IMR-90 (cell line): ENCODE data around the gene GJB4. TPM values are rescaled to one million over a fixed set of nuclear protein-coding genes. Genes with fewer than 3 reads are reported as not detected.

Experiments used
- ATAC-seq: fragments of 200-7000 bp; cut with Tn5 transposase; 2 replicates; pipeline ENCODE4 v1.9.1; 2020; ENCODE audit warnings: low read depth, mild to moderate bottlenecking, moderate library complexity
- BruUV-seq: library from RNA; stranded (reverse); fragments of 400-500 nt; replicated peaks from 2 replicates; lab custom pipeline; 2021; lab: Mats Ljungman, UMichigan
- CTCF ChIA-PET: fragments of 300-600 bp; formaldehyde crosslinking; extraction: SDS; loops from one replicate; lab custom pipeline; 2021; ENCODE audit warnings: antibody characterized with exemption; lab: Yijun Ruan, JAX
- POLR2A ChIA-PET: fragments of 300-600 bp; sonication (Branson Sonifier 250); formaldehyde crosslinking; loops from one replicate; lab custom pipeline; 2022; ENCODE audit warnings: antibody characterized with exemption; ENCODE audit not compliant: unreplicated experiment; lab: Charles Lee
- DNase-seq: peaks from one replicate; pipeline ENCODE4 v3.0.0; 2013
- H2AFZ ChIP-seq: replicated peaks from 2 replicates; pipeline ENCODE3; 2013; ENCODE audit warnings: low read length, mild to moderate bottlenecking; ENCODE audit not compliant: poor library complexity
- H2AK5ac ChIP-seq: 2 replicates; pipeline ENCODE4 v1.6.1; 2013; ENCODE audit warnings: low read depth, low read length, inconsistent platforms
- H2AK9ac ChIP-seq: replicated peaks from 2 replicates; pipeline ENCODE3; 2013; ENCODE audit warnings: mild to moderate bottlenecking, low read depth, low read length, moderate library complexity; ENCODE audit not compliant: poor library complexity
- H2BK120ac ChIP-seq: 2 replicates; pipeline ENCODE4 v1.6.1; 2013; ENCODE audit warnings: low read depth, low read length, inconsistent platforms
- H2BK15ac ChIP-seq: 3 replicates; pipeline ENCODE4 v1.6.1; 2013; ENCODE audit warnings: low read depth, low read length, inconsistent platforms
- H2BK20ac ChIP-seq: 2 replicates; pipeline ENCODE4 v1.6.1; 2013; ENCODE audit warnings: low read depth, mild to moderate bottlenecking, inconsistent platforms, low read length, moderate library complexity
- H2BK5ac ChIP-seq: 2 replicates; pipeline ENCODE4 v1.6.1; 2013; ENCODE audit warnings: mild to moderate bottlenecking, low read depth, low read length, inconsistent platforms; ENCODE audit not compliant: poor library complexity, severe bottlenecking
- H3K14ac ChIP-seq: replicated peaks from 2 replicates; pipeline ENCODE4 v1.6.1; 2013; ENCODE audit warnings: low read depth, low read length, inconsistent platforms
- H3K18ac ChIP-seq: 2 replicates; pipeline ENCODE4 v1.6.1; 2013; ENCODE audit warnings: low read depth, low read length, control low read depth
- H3K23ac ChIP-seq: 2 replicates; pipeline ENCODE4 v1.6.1; 2013; ENCODE audit warnings: low read depth, low read length, inconsistent platforms
- H3K27ac ChIP-seq: 2 replicates; pipeline ENCODE4 v1.5.1; 2013; ENCODE audit warnings: mild to moderate bottlenecking, control low read depth, low read length; ENCODE audit not compliant: insufficient read depth
- H3K27me3 ChIP-seq: 2 replicates; pipeline ENCODE4 v1.6.1; 2013; ENCODE audit warnings: low read length; ENCODE audit not compliant: control insufficient read depth, insufficient read depth
- H3K36me3 ChIP-seq: 2 replicates; pipeline ENCODE4 v1.6.1; 2013; ENCODE audit warnings: low read length, mixed read lengths; ENCODE audit not compliant: control insufficient read depth, insufficient read depth
- H3K4ac ChIP-seq: 2 replicates; pipeline ENCODE4 v1.6.1; 2013; ENCODE audit warnings: low read depth, low read length, inconsistent platforms
- H3K4me1 ChIP-seq: 2 replicates; pipeline ENCODE4 v1.6.1; 2013; ENCODE audit warnings: low read length, mixed read lengths; ENCODE audit not compliant: control insufficient read depth, insufficient read depth
- H3K4me2 ChIP-seq: 2 replicates; pipeline ENCODE4 v1.6.1; 2013; ENCODE audit warnings: low read depth, mild to moderate bottlenecking, control low read depth, low read length, moderate library complexity
- H3K4me3 ChIP-seq: 2 replicates; pipeline ENCODE4 v1.5.1; 2013; ENCODE audit warnings: low read depth, mild to moderate bottlenecking, control low read depth, low read length, moderate library complexity; ENCODE audit not compliant: insufficient read depth
- H3K56ac ChIP-seq: 2 replicates; pipeline ENCODE4 v1.6.1; 2013; ENCODE audit warnings: low read length, inconsistent platforms; ENCODE audit not compliant: insufficient read depth; ENCODE audit errors: extremely low read depth
- H3K79me1 ChIP-seq, 2 experiments: 2 replicates each; pipeline ENCODE4 v1.6.1; 2013; ENCODE audit warnings: low read length in 2 of 2, inconsistent platforms in 1 of 2, low read depth in 1 of 2
- H3K9ac ChIP-seq: 2 replicates; pipeline ENCODE4 v1.6.1; 2013; ENCODE audit warnings: low read depth, low read length, control low read depth
- H3K9me1 ChIP-seq: 2 replicates; pipeline ENCODE4 v1.6.1; 2013; ENCODE audit warnings: low read length, inconsistent platforms; ENCODE audit not compliant: insufficient read depth
- H3K9me3 ChIP-seq: 2 replicates; pipeline ENCODE4 v1.6.1; 2013; ENCODE audit warnings: low read length; ENCODE audit not compliant: control insufficient read depth, insufficient read depth
- H4K20me1 ChIP-seq: 2 replicates; pipeline ENCODE4 v1.6.1; 2013; ENCODE audit warnings: low read length, inconsistent platforms; ENCODE audit not compliant: insufficient read depth
- H4K5ac ChIP-seq: 2 replicates; pipeline ENCODE4 v1.6.1; 2013; ENCODE audit warnings: mild to moderate bottlenecking, low read depth, low read length, control low read depth
- H4K8ac ChIP-seq, 2 experiments: 2 replicates each; pipeline ENCODE4 v1.6.1; 2013; ENCODE audit warnings: low read depth in 2 of 2, low read length in 2 of 2, control low read depth in 1 of 2, inconsistent platforms in 1 of 2
- H4K91ac ChIP-seq: 2 replicates; pipeline ENCODE4 v1.6.1; 2013; ENCODE audit warnings: low read depth, low read length, inconsistent platforms; ENCODE audit not compliant: insufficient read depth
- CEBPB ChIP-seq: IDR thresholded peaks from 2 replicates; pipeline ENCODE4 v1.6.1; 2012; ENCODE audit warnings: low read depth, low read length, improper control_type of control experiment
- CHD1 ChIP-seq: IDR thresholded peaks from 2 replicates; pipeline ENCODE4 v1.6.1; 2012; ENCODE audit warnings: low read depth, low read length, improper control_type of control experiment
- ELK1 ChIP-seq: fragments of 150-350 bp; IDR thresholded peaks from 2 replicates; pipeline ENCODE4 v1.6.1; 2016; ENCODE audit warnings: low read depth, mild to moderate bottlenecking, low read length, moderate library complexity, borderline replicate concordance
- MAFK ChIP-seq: IDR thresholded peaks from 2 replicates; pipeline ENCODE4 v1.6.1; 2012; ENCODE audit warnings: low read depth, low read length, improper control_type of control experiment
- WGBS, 2 experiments: methylation state at CpG; one replicate each; pipeline versions ENCODE4 v1.1.5 to v1.1.7; 2013; ENCODE audit warnings: missing lambda C conversion rate in 2 of 2; ENCODE audit not compliant: insufficient read length in 1 of 2; ENCODE audit errors: extremely low coverage in 2 of 2; 5-methylcytosine and 5-hydroxymethylcytosine counted together
- dilution Hi-C: fragments of 300-500 bp; cut with HindIII; formaldehyde crosslinking; loops from one replicate; pipeline ENCODE4 v1.14.3; 2018; ENCODE audit warnings: low sequenced_read_pairs; ENCODE audit not compliant: unreplicated experiment
- in situ Hi-C: fragments of 300-500 bp; cut with MboI; formaldehyde crosslinking; loops from 3 replicates; pipeline ENCODE4 v1.14.3; 2019; ENCODE audit warnings: low sequenced_read_pairs, inconsistent platforms, mixed read lengths
- intact Hi-C: fragments of 100-400 bp; cut with micrococcal nuclease; formaldehyde crosslinking; loops from 2 replicates; pipeline ENCODE4 v1.10.0; 2022
- polyA plus RNA-seq, 3 experiments: library from polyadenylated mRNA; depleted of rRNA; stranded (reverse); fragments of >200 nt; gene quantifications; 2 replicates each; pipeline ENCODE4 v1.2.3, GENCODE V29; 2012; ENCODE audit warnings: low replicate concordance in 1 of 3
- total RNA-seq: library from RNA; depleted of rRNA; stranded (reverse); fragments of >200 nt; gene quantifications from 2 replicates; pipeline ENCODE4 v1.2.3, GENCODE V29; 2012

GJB4 gene
- total and polyA plus RNA-seq, 2 of the 4 experiments (the other 2 are of a cell fraction): not detected

- H3K4ac ChIP-seq: no peak overlapping the region
- dilution Hi-C loops (no loop called here), intact Hi-C loops (no loop called here), in situ Hi-C loops (no loop called here)
- no peak overlapping the region for H2BK120ac ChIP-seq
- H3K27me3 ChIP-seq: no peaks in the 10 kb centered on the region
- no peak overlapping the region for H3K9ac ChIP-seq
- no peak overlapping the region for H2AK9ac ChIP-seq
- H4K5ac ChIP-seq: no peak overlapping the region
- H2BK5ac ChIP-seq: no peak overlapping the region
- TF ChIP-seq ELK1: no peak
- TF ChIP-seq CHD1: no peak
- no peak for TF ChIP-seq CEBPB
- TF ChIP-seq MAFK: no peak
- no peak overlapping the region for H3K18ac ChIP-seq
- no peak overlapping the region for H3K23ac ChIP-seq
- no peak overlapping the region for H3K4me3 ChIP-seq
- CTCF ChIA-PET: interaction anchor here (0.6 kb wide), 1 partner anchor 1093 kb away, joined by 3 read pairs; no protein-coding TSS in a partner anchor
- no peak for ATAC-seq
- H3K36me3 ChIP-seq: no peaks in the 10 kb centered on the region
- no peaks in the 10 kb centered on the region for H4K20me1 ChIP-seq
- no peak overlapping the region for H2BK20ac ChIP-seq
- H3K9me1 ChIP-seq: no peaks in the 10 kb centered on the region
- no peak overlapping the region for H3K56ac ChIP-seq
- no peaks in the 10 kb centered on the region for H3K79me1 ChIP-seq
- no peak overlapping the region for H3K14ac ChIP-seq
- H4K8ac ChIP-seq: no peak overlapping the region
- H3K4me2 ChIP-seq: no peak overlapping the region
- no peaks in the 10 kb centered on the region for H3K4me1 ChIP-seq
- no peak overlapping the region for H2AK5ac ChIP-seq
- no TSS peak for BruUV-seq
- DNase-seq: no peak
- no peak overlapping the region for H2AFZ ChIP-seq
- H2BK15ac ChIP-seq: no peak overlapping the region
- H3K9me3 ChIP-seq: no peaks in the 10 kb centered on the region
- 13% methylated on average over 1 of the region's 4 CpGs; no CpG with 5 or more reads in 1 of the 2 experiments for WGBS, 2 experiments
- H4K91ac ChIP-seq: no peak overlapping the region
- H3K27ac ChIP-seq: no peak overlapping the region
- POLR2A ChIA-PET: no interaction called here
These were observed 38.3 kb upstream of the GJB4 start for GRCh38 chr1:34721241-34721640.
